HG03571 (cell line): ENCODE results near the gene RPUSD3.
A peak's percentile ranks its signal among the peaks of the same experiment; 100 is the strongest.

Source experiments
- ATAC-seq: cut with Tn5 transposase; IDR thresholded peaks from one replicate; pipeline ENCODE4 v1.9.1; 2021; ENCODE audit not compliant: unreplicated experiment

Gene RPUSD3

GRCh38 chr3:9834520-9835380 is 9.1 kb downstream of the RPUSD3 start:
- no peak for ATAC-seq

GRCh38 chr3:9833078-9833477 is 10.7 kb downstream of the RPUSD3 start:
- no peak for ATAC-seq

- no peak for ATAC-seq
Measured at GRCh38 chr3:9831253-9831652, 12.6 kb downstream of the RPUSD3 start.

- ATAC-seq, result no peak
Measured at GRCh38 chr3:9828801-9829755, 14.7 kb downstream of the RPUSD3 start.

- no peak for ATAC-seq
Measured at GRCh38 chr3:9826815-9827573, 16.8 kb downstream of the RPUSD3 start.

GRCh38 chr3:9825451-9826040 is 18.3 kb downstream of the RPUSD3 start:
- ATAC-seq, result no peak

- no peak for ATAC-seq
Measured at GRCh38 chr3:9820946-9821345, 22.9 kb downstream of the RPUSD3 start.

- ATAC-seq, result no peak
Measured at GRCh38 chr3:9820543-9820942, 23.3 kb downstream of the RPUSD3 start.

GRCh38 chr3:9818666-9819335 is 25.0 kb downstream of the RPUSD3 start:
- no peak for ATAC-seq

- no peak for ATAC-seq
Measured at GRCh38 chr3:9817436-9817835, 26.4 kb downstream of the RPUSD3 start.

GRCh38 chr3:9815986-9816385 is 27.8 kb downstream of the RPUSD3 start:
- no peak for ATAC-seq

GRCh38 chr3:9812870-9813483 is 30.8 kb downstream of the RPUSD3 start:
- no peak for ATAC-seq

GRCh38 chr3:9810846-9811245 is 33.0 kb downstream of the RPUSD3 start:
- no peak for ATAC-seq

GRCh38 chr3:9810433-9810770 is 33.4 kb downstream of the RPUSD3 start:
- ATAC-seq, result no peak

GRCh38 chr3:9809615-9810432 is 34.0 kb downstream of the RPUSD3 start, which contains the start of gene TTLL3:
TTLL3 (plus strand) TSS chr3:9810262; CDS start chr3:9810662, 400 bp downstream.
- peak; percentile 44 for ATAC-seq

- ATAC-seq, result no peak
Measured at GRCh38 chr3:9809239-9809614, 34.6 kb downstream of the RPUSD3 start.

- ATAC-seq, result no peak
Measured at GRCh38 chr3:9808345-9809037, 35.3 kb downstream of the RPUSD3 start.

GRCh38 chr3:9807981-9808344 is 35.8 kb downstream of the RPUSD3 start:
- ATAC-seq, result no peak
